Prostate gland (tissue), 2 donors: Measurements from ENCODE around the gene KRT77.

Experiments used
- CTCF ChIP-seq, 4 experiments: fragments of 200-600 bp in 2 of 4; fragments of 450-650 bp in 2 of 4; sonication (generic) in 2 of 4; IDR thresholded peaks; 1 replicate in 3 of 4; 2 replicates in 1 of 4; pipeline ENCODE4 v1.5.1; 2016 to 2019; ENCODE audit warnings: antibody characterized with exemption in 4 of 4, mild to moderate bottlenecking in 2 of 4, moderate library complexity in 2 of 4
- POLR2AphosphoS5 ChIP-seq: sonication (generic); formaldehyde crosslinking; IDR thresholded peaks from one replicate; pipeline ENCODE4 v1.6.1; 2017; ENCODE audit warnings: antibody characterized with exemption

GRCh38 chr12:52655720-52656124 is 47.6 kb downstream of the KRT77 start:
- TF ChIP-seq CTCF (IDR thresholded peaks at IDR 0.05) (no peak), POLR2AphosphoS5 (peak; percentile 5)
